Measurements from ENCODE around the gene KLHL3.

Gene KLHL3

GRCh38 chr5:137743031-137743640 is 7.2 kb upstream of the KLHL3 start:
- DNase-seq = peak; percentile 76

GRCh38 chr5:137741718-137742117 is 5.8 kb upstream of the KLHL3 start:
- DNase-seq = no peak

GRCh38 chr5:137739737-137740136 is 3.8 kb upstream of the KLHL3 start:
- DNase-seq = no peak

GRCh38 chr5:137738947-137739346 is 3.1 kb upstream of the KLHL3 start:
- DNase-seq = no peak

GRCh38 chr5:137737349-137738131 is 1.7 kb upstream of the KLHL3 start:
- peak; percentile 60 for DNase-seq

- no peak for DNase-seq
These were observed 607 bp upstream of the KLHL3 start for GRCh38 chr5:137736496-137736895.

- DNase-seq = no peak
These were observed 831 bp downstream of the KLHL3 start for GRCh38 chr5:137734962-137735554.

GRCh38 chr5:137734331-137734730 is 1.6 kb downstream of the KLHL3 start:
- no peak for DNase-seq

GRCh38 chr5:137733922-137734321 is 2.0 kb downstream of the KLHL3 start:
- DNase-seq = no peak

GRCh38 chr5:137733006-137733405 is 2.9 kb downstream of the KLHL3 start:
- DNase-seq = no peak

GRCh38 chr5:137731176-137731575 is 4.7 kb downstream of the KLHL3 start:
- DNase-seq = no peak

- DNase-seq = no peak
These were observed 5.6 kb downstream of the KLHL3 start for GRCh38 chr5:137730336-137730735.

- DNase-seq = no peak
These were observed 7.8 kb downstream of the KLHL3 start for GRCh38 chr5:137728048-137728447.

- no peak for DNase-seq
These were observed 8.3 kb downstream of the KLHL3 start for GRCh38 chr5:137727623-137728022.

GRCh38 chr5:137724251-137724650 is 11.6 kb downstream of the KLHL3 start:
- DNase-seq = no peak

GRCh38 chr5:137718611-137719010 is 17.3 kb downstream of the KLHL3 start:
- no peak for DNase-seq

- DNase-seq = no peak
These were observed 19.6 kb downstream of the KLHL3 start for GRCh38 chr5:137716337-137716736.

- DNase-seq = no peak
These were observed 20.4 kb downstream of the KLHL3 start for GRCh38 chr5:137715456-137715855.

- no peak for DNase-seq
These were observed 20.9 kb downstream of the KLHL3 start for GRCh38 chr5:137714946-137715345.

GRCh38 chr5:137714494-137714893 is 21.4 kb downstream of the KLHL3 start:
- DNase-seq = no peak

GRCh38 chr5:137712139-137712667 is 23.7 kb downstream of the KLHL3 start:
- no peak for DNase-seq

- no peak for DNase-seq
These were observed 25.8 kb downstream of the KLHL3 start for GRCh38 chr5:137710086-137710485.

GRCh38 chr5:137708796-137709559 is 26.9 kb downstream of the KLHL3 start:
- no peak for DNase-seq
